ENCODE results near the gene DCTN1. TPM values are rescaled to one million over a fixed set of nuclear protein-coding genes. Genes with fewer than 3 reads are reported as not detected.

DCTN1 gene
- total and polyA plus RNA-seq, 8 donors: 65.8 to 181 (median 90.5) TPM

- no peak overlapping the region for H3K4me3 ChIP-seq
- 69 to 79% (median 74%) methylated on average over 5 of the region's 5 CpGs for WGBS, 5 donors
- no peak overlapping the region for H3K27ac ChIP-seq
- H3K9me3 ChIP-seq: no peaks in the 10 kb centered on the region
- peaks cover 0 to 4% (median 2%) of the 10 kb centered on the region in 4 donors for H3K36me3 ChIP-seq
- H3K27me3 ChIP-seq: no peaks in the 10 kb centered on the region
- H3K4me1 ChIP-seq: peaks cover 0 to 4% (median 1%) of the 10 kb centered on the region in 4 donors
- intact Hi-C loops (cut with DNase I; ENCODE audit: low total_unique reads): no loop called here
- TF ChIP-seq CTCF (IDR thresholded peaks at IDR 0.05): no peak
- no peak for TF ChIP-seq POLR2AphosphoS5 (IDR thresholded peaks at IDR 0.05)
- no peak for TF ChIP-seq EP300 (IDR thresholded peaks at IDR 0.05)
- TF ChIP-seq POLR2A (IDR thresholded peaks at IDR 0.05): no peak
- no peak for DNase-seq
Observed at GRCh38 chr2:74407682-74408081, 27.6 kb upstream of the DCTN1 start.

GRCh38 chr2:74406035-74406434 is 25.9 kb upstream of the DCTN1 start:
- H3K27ac ChIP-seq: no peak overlapping the region
- intact Hi-C loops (cut with DNase I; ENCODE audit: low total_unique reads): no loop called here
- no peak for TF ChIP-seq POLR2AphosphoS5 (IDR thresholded peaks at IDR 0.05)
- no peak for TF ChIP-seq POLR2A (IDR thresholded peaks at IDR 0.05)
- TF ChIP-seq EP300 (IDR thresholded peaks at IDR 0.05): no peak
- no peak for TF ChIP-seq CTCF (IDR thresholded peaks at IDR 0.05)
- H3K27me3 ChIP-seq: no peaks in the 10 kb centered on the region
- no peak overlapping the region for H3K4me3 ChIP-seq
- H3K9me3 ChIP-seq: no peaks in the 10 kb centered on the region
- peaks cover 0 to 4% (median 2%) of the 10 kb centered on the region in 4 donors for H3K36me3 ChIP-seq
- no peaks in the 10 kb centered on the region for H3K4me1 ChIP-seq
- DNase-seq: no peak

- intact Hi-C loops (cut with DNase I; ENCODE audit: low total_unique reads): no loop called here
- Histone ChIP-seq H3K36me3 (no peaks in the 10 kb centered on the region), H3K4me1 (no peaks in the 10 kb centered on the region), H3K4me3 (no peak overlapping the region), H3K27me3 (no peaks in the 10 kb centered on the region), H3K27ac (no peak overlapping the region), H3K9me3 (no peaks in the 10 kb centered on the region)
- no peak for DNase-seq
- no peak for TF ChIP-seq POLR2A (IDR thresholded peaks at IDR 0.05)
- TF ChIP-seq POLR2AphosphoS5 (IDR thresholded peaks at IDR 0.05): no peak
- TF ChIP-seq CTCF (IDR thresholded peaks at IDR 0.05): no peak
- TF ChIP-seq EP300 (IDR thresholded peaks at IDR 0.05): no peak
- 77 to 89% (median 81%) methylated on average over 2 of the region's 2 CpGs for WGBS, 5 donors
Observed at GRCh38 chr2:74401891-74402290, 21.8 kb upstream of the DCTN1 start.

GRCh38 chr2:74399785-74400184 is 19.7 kb upstream of the DCTN1 start:
- Histone ChIP-seq H3K27ac (no peak overlapping the region), H3K4me1 (no peaks in the 10 kb centered on the region), H3K27me3 (no peaks in the 10 kb centered on the region), H3K4me3 (no peak overlapping the region), H3K9me3 (no peaks in the 10 kb centered on the region), H3K36me3 (no peaks in the 10 kb centered on the region)
- intact Hi-C loops (cut with DNase I; ENCODE audit: low total_unique reads): no loop called here
- no peak for DNase-seq
- peak in 4 of 7 experiments; percentile 7 to 38 (median 32) for TF ChIP-seq CTCF (IDR thresholded peaks at IDR 0.05)
- TF ChIP-seq POLR2AphosphoS5 (IDR thresholded peaks at IDR 0.05): no peak

Data from stomach (tissue), 9 donors.